ENCODE results near the gene C1orf174. TPM values are rescaled to one million over a fixed set of nuclear protein-coding genes. Genes with fewer than 3 reads are reported as not detected.

The C1orf174 gene
- total and polyA plus RNA-seq, 2 of the 4 experiments (the other 2 are of a cell fraction): 26.7 to 45.7 TPM

DNA sequence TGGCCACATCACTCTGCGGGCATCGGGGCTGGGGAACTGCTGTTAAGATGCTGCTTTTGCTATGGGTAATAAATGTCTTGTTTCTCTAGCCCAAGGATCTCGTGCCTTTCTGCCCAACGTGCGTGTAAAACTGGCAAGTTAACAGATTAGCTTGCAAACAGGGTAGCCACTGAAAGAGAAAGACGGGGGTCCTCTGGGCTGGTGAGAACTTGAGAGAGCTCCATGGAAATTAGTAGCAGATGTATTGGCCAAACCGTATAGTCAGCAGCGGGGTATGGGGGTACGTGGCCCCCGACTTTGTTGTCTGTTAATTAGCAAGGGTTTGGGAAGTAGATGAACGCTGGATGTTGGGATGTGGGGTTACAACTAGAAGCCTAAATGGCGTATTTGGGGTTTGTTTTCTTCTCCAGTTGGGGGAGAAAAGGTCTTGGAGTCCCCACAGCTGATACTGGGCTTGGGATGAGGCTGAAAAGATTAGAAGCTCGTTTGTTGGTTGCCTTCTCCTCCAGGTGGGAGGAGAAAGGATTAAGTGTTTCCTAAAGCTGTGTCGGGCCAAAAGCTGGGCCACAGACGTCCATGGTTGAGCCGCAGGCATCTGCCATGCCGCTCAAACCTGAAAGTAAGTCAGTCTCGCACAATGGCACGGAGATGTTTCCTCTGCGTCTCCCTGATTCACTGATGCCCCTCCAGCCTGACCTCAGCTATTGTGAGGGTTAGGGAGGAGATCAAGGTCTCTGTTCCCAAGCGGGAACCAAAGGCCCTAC lies 32.3 kb upstream of the C1orf174 start:
- no peaks in the 10 kb centered on the region for H3K36me3 ChIP-seq (ENCODE audit: control insufficient read depth, insufficient read depth, low read length)
- no peaks in the 10 kb centered on the region for H3K27me3 ChIP-seq (ENCODE audit: control insufficient read depth, insufficient read depth, low read length)
- no peak overlapping the region for H2BK20ac ChIP-seq (ENCODE audit: low read depth, low read length)
- H2BK15ac ChIP-seq (ENCODE audit: low read depth, low read length): no peak overlapping the region
- ATAC-seq (ENCODE audit: low read depth): no peak
- intact Hi-C loops (cut with micrococcal nuclease): no loop called here
- H3K79me1 ChIP-seq (ENCODE audit: low read depth in 1 of 2, low read length in 2 of 2): no peaks in the 10 kb centered on the region
- dilution Hi-C loops (cut with HindIII; ENCODE audit: low sequenced_read_pairs, unreplicated experiment): no loop called here
- no peak overlapping the region for H3K4me3 ChIP-seq (ENCODE audit: insufficient read depth, low read depth, low read length)
- DNase-seq: no peak
- no peak overlapping the region for H3K23ac ChIP-seq (ENCODE audit: low read depth, low read length)
- no peak overlapping the region for H4K91ac ChIP-seq (ENCODE audit: insufficient read depth, low read depth, low read length)
- no peak overlapping the region for H2BK5ac ChIP-seq (ENCODE audit: low read depth, low read length, poor library complexity, severe bottlenecking)
- no peak overlapping the region for H2AK5ac ChIP-seq (ENCODE audit: low read depth, low read length)
- no TSS peak for BruUV-seq (replicated peaks)
- H3K18ac ChIP-seq (ENCODE audit: low read depth, low read length): no peak overlapping the region
- H3K14ac ChIP-seq (replicated peaks; ENCODE audit: low read depth, low read length): no peak overlapping the region
- no peak overlapping the region for H4K8ac ChIP-seq (ENCODE audit: low read depth in 2 of 2, low read length in 2 of 2)
- H2AK9ac ChIP-seq (replicated peaks; ENCODE audit: low read depth, low read length, poor library complexity): no peak overlapping the region
- no peaks in the 10 kb centered on the region for H3K9me1 ChIP-seq (ENCODE audit: insufficient read depth, low read length)
- no peak overlapping the region for H3K4me2 ChIP-seq (ENCODE audit: low read depth, low read length)
- H3K56ac ChIP-seq (ENCODE audit: extremely low read depth, insufficient read depth, low read length): no peak overlapping the region
- ChIA-PET CTCF (no interaction called here), POLR2A (ENCODE audit: unreplicated experiment) (no interaction called here)
- peaks cover 20% of the 10 kb centered on the region; the same call in 1 of the 2 replicates for H3K9me3 ChIP-seq (ENCODE audit: control insufficient read depth, insufficient read depth, low read length)
- H3K27ac ChIP-seq (ENCODE audit: insufficient read depth, low read length): no peak overlapping the region
- H3K4ac ChIP-seq (ENCODE audit: low read depth, low read length): no peak overlapping the region
- 53% methylated on average over 7 of the region's 21 CpGs; no CpG with 5 or more reads in 1 of the 2 experiments for WGBS, 2 experiments (ENCODE audit: extremely low coverage in 2 of 2, insufficient read length in 1 of 2)
- no peaks in the 10 kb centered on the region for H3K4me1 ChIP-seq (ENCODE audit: control insufficient read depth, insufficient read depth, low read length)
- no peak overlapping the region for H2BK120ac ChIP-seq (ENCODE audit: low read depth, low read length)
- no peak overlapping the region for H2AFZ ChIP-seq (replicated peaks; ENCODE audit: low read length, poor library complexity)
- TF ChIP-seq CHD1 (IDR thresholded peaks at IDR 0.05; ENCODE audit: low read depth, low read length) (no peak), POLR2A (IDR thresholded peaks at IDR 0.05; ENCODE audit: low read depth, low read length) (no peak), RFX5 (IDR thresholded peaks at IDR 0.05; ENCODE audit: low read depth, low read length) (no peak), FOS (IDR thresholded peaks at IDR 0.05; ENCODE audit: low read depth, low read length) (no peak), MXI1 (IDR thresholded peaks at IDR 0.05; ENCODE audit: borderline replicate concordance, low read depth, low read length) (no peak), RCOR1 (IDR thresholded peaks at IDR 0.05; ENCODE audit: insufficient replicate concordance, low read length) (no peak), RAD21 (IDR thresholded peaks at IDR 0.05; ENCODE audit: low read length) (no peak), SMC3 (IDR thresholded peaks at IDR 0.05; ENCODE audit: low read depth, low read length) (no peak), MAZ (IDR thresholded peaks at IDR 0.05; ENCODE audit: borderline replicate concordance, low read depth, low read length) (no peak), BHLHE40 (IDR thresholded peaks at IDR 0.05; ENCODE audit: low read depth, low read length) (no peak), NFE2L2 (IDR thresholded peaks at IDR 0.05; ENCODE audit: low read depth, low read length) (no peak), MAFK (IDR thresholded peaks at IDR 0.05; ENCODE audit: low read depth, low read length) (no peak)
- TF ChIP-seq, protein P1, sequence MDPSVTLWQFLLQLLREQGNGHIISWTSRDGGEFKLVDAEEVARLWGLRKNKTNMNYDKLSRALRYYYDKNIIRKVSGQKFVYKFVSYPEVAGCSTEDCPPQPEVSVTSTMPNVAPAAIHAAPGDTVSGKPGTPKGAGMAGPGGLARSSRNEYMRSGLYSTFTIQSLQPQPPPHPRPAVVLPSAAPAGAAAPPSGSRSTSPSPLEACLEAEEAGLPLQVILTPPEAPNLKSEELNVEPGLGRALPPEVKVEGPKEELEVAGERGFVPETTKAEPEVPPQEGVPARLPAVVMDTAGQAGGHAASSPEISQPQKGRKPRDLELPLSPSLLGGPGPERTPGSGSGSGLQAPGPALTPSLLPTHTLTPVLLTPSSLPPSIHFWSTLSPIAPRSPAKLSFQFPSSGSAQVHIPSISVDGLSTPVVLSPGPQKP (IDR thresholded peaks at IDR 0.05; ENCODE audit: borderline replicate concordance, low read depth, low read length): no peak
- TF ChIP-seq, protein P2, sequence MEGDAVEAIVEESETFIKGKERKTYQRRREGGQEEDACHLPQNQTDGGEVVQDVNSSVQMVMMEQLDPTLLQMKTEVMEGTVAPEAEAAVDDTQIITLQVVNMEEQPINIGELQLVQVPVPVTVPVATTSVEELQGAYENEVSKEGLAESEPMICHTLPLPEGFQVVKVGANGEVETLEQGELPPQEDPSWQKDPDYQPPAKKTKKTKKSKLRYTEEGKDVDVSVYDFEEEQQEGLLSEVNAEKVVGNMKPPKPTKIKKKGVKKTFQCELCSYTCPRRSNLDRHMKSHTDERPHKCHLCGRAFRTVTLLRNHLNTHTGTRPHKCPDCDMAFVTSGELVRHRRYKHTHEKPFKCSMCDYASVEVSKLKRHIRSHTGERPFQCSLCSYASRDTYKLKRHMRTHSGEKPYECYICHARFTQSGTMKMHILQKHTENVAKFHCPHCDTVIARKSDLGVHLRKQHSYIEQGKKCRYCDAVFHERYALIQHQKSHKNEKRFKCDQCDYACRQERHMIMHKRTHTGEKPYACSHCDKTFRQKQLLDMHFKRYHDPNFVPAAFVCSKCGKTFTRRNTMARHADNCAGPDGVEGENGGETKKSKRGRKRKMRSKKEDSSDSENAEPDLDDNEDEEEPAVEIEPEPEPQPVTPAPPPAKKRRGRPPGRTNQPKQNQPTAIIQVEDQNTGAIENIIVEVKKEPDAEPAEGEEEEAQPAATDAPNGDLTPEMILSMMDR (conservative IDR thresholded peaks at IDR 0.05; ENCODE audit: low read depth, low read length): no peak
- TF ChIP-seq, protein P3, sequence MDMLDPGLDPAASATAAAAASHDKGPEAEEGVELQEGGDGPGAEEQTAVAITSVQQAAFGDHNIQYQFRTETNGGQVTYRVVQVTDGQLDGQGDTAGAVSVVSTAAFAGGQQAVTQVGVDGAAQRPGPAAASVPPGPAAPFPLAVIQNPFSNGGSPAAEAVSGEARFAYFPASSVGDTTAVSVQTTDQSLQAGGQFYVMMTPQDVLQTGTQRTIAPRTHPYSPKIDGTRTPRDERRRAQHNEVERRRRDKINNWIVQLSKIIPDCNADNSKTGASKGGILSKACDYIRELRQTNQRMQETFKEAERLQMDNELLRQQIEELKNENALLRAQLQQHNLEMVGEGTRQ (IDR thresholded peaks at IDR 0.05; ENCODE audit: low read depth, low read length): no peak
- in situ Hi-C loops (cut with MboI; ENCODE audit: low sequenced_read_pairs): no loop called here
- H4K5ac ChIP-seq (ENCODE audit: low read depth, low read length): no peak overlapping the region
- H4K20me1 ChIP-seq (ENCODE audit: insufficient read depth, low read length): no peaks in the 10 kb centered on the region
- H3K9ac ChIP-seq (ENCODE audit: low read depth, low read length): no peak overlapping the region

All from IMR-90 (cell line).